GM12892 (cell line): Measurements from ENCODE around the gene CLDN5.

Experiments used
- POLR2A ChIP-seq: IDR thresholded peaks from 2 replicates; pipeline ENCODE4 v1.6.1; 2011; ENCODE audit warnings: low read depth, low read length, control low read depth
- POLR2AphosphoS5 ChIP-seq: IDR thresholded peaks from 2 replicates; pipeline ENCODE4 v1.6.1; 2011; ENCODE audit warnings: low read depth, low read length, control low read depth
- TAF1 ChIP-seq: IDR thresholded peaks from 2 replicates; pipeline ENCODE4 v1.6.1; 2011; ENCODE audit warnings: low read depth, mild to moderate bottlenecking, control low read depth, low read length, borderline replicate concordance

DNA sequence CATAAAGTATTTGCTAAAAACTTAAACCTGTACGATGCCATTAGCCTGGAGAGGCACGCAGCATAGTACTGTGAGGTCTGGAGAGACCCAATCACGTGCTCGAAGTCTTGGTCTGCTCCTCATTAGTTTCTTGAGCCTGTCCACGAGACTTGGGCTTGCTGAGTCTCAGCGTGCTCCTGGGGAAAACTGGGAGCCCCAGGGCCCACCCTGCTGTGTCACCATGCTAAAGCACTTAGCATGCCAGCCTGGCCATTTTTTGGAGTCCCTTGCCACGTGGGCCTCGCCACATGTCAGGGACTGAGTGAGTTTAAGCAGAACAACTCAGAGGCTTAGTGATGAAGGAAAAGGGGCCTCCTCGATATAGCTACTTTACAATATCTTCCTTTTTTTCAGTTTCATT is 41.9 kb downstream of the CLDN5 start:
- no peak for TF ChIP-seq POLR2A
- no peak for TF ChIP-seq POLR2AphosphoS5
- TF ChIP-seq TAF1: no peak
